Activated CD4-positive, alpha-beta T cell treated with anti-CD3 and anti-CD28 coated beads, Interleukin-10, Interleukin-2, amounts not matched to agents 100 ng/mL and 50 ng/mL, durations not matched to agents 16 hours and 8 hours (primary cell): ENCODE data around the gene CHST15.
A peak's percentile ranks its signal among the peaks of the same experiment; 100 is the strongest.
"Not testable (repeated sequence)": the region's sequence is repeated elsewhere in the genome, so short reads cannot be mapped to it uniquely, and the experiment has no call there.

Experiments
- DNase-seq: peaks from one replicate; pipeline ENCODE4 v3.0.0-alpha.2; 2020

CHST15 gene

GRCh38 chr10:124040451-124041188 is 52.8 kb downstream of the CHST15 start:
- no peak for DNase-seq

- no peak for DNase-seq
Observed at GRCh38 chr10:124039483-124040013, 53.9 kb downstream of the CHST15 start.

GRCh38 chr10:124037784-124038183 is 55.6 kb downstream of the CHST15 start:
- no peak for DNase-seq

GRCh38 chr10:124037286-124037685 is 56.1 kb downstream of the CHST15 start:
- DNase-seq = no peak

- DNase-seq = no peak
Observed at GRCh38 chr10:124036746-124037145, 56.7 kb downstream of the CHST15 start.

- peak; percentile 48 for DNase-seq
Observed at GRCh38 chr10:124035928-124036558, 57.4 kb downstream of the CHST15 start.

- no peak for DNase-seq
Observed at GRCh38 chr10:124035306-124035927, 58.0 kb downstream of the CHST15 start.

- DNase-seq = not testable (repeated sequence)
Observed at GRCh38 chr10:124034576-124035305, 58.7 kb downstream of the CHST15 start.

- DNase-seq = no peak
Observed at GRCh38 chr10:124033887-124034218, 59.5 kb downstream of the CHST15 start.

- DNase-seq = peak; percentile 25
Observed at GRCh38 chr10:124032971-124033886, 60.2 kb downstream of the CHST15 start.

GRCh38 chr10:124032087-124032935 is 61.1 kb downstream of the CHST15 start:
- DNase-seq = no peak

- DNase-seq = no peak
Observed at GRCh38 chr10:124030492-124031110, 62.8 kb downstream of the CHST15 start.

GRCh38 chr10:124030061-124030460 is 63.3 kb downstream of the CHST15 start:
- no peak for DNase-seq

GRCh38 chr10:124029559-124029958 is 63.8 kb downstream of the CHST15 start:
- no peak for DNase-seq

- DNase-seq = no peak
Observed at GRCh38 chr10:124028700-124029480, 64.5 kb downstream of the CHST15 start.

- no peak for DNase-seq
Observed at GRCh38 chr10:124027651-124028050, 65.7 kb downstream of the CHST15 start.

GRCh38 chr10:124027031-124027611 is 66.3 kb downstream of the CHST15 start:
- DNase-seq = no peak

- no peak for DNase-seq
Observed at GRCh38 chr10:124026589-124026939, 66.8 kb downstream of the CHST15 start.
